ENCODE results near the gene TOX3. TPM values are rescaled to one million over a fixed set of nuclear protein-coding genes. Genes with fewer than 3 reads are reported as not detected.

Gene TOX3
- total RNA-seq, 1 experiment from 2014 or later = 20.2 TPM

DNA sequence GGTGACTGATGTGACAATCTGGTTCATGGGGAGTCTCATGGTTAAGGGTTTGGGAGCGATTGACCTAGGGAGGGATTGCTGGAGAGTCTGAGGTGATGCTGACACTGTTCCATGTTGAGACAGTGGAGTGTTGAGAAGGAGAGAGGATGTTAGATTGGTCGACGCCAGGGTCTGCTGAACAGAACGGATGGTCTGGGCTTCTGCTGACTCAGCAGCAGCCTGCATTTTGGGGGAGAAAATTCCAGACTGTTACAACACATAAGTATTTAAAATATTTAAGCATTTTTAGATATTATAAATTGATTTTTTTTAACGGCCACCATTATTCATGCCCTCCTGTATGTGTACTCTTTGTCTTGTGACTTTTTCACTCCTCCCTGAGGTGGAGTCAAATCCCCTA is 107.2 kb downstream of the TOX3 start:
- Histone ChIP-seq H4K20me1 (ENCODE audit: control insufficient read depth, insufficient read depth, insufficient read length) (no peaks in the 10 kb centered on the region), H2BK15ac (ENCODE audit: low read depth, low read length) (no peak overlapping the region), H3K4ac (ENCODE audit: low read depth, low read length) (no peak overlapping the region), H3K27ac (ENCODE audit: insufficient read length, low read depth, low read length) (no peak overlapping the region), H3K4me2 (ENCODE audit: insufficient read depth, insufficient read length, low read length) (no peak overlapping the region), H3K9ac (ENCODE audit: extremely low read depth, insufficient read length, low read length) (no peak overlapping the region), H4K8ac (replicated peaks; ENCODE audit: insufficient read length, low read depth, low read length) (no peak overlapping the region), H3K23me2 (ENCODE audit: insufficient read length, low read depth, low read length, poor library complexity, severe bottlenecking) (no peaks in the 10 kb centered on the region), H3T11ph (ENCODE audit: low read length) (no peak overlapping the region), H3K18ac (ENCODE audit: insufficient read length, low read depth, low read length) (no peak overlapping the region), H2BK120ac (ENCODE audit: low read depth, low read length, poor library complexity, severe bottlenecking) (no peak overlapping the region), H2BK20ac (ENCODE audit: low read depth, low read length, poor library complexity, severe bottlenecking) (no peak overlapping the region), H3K4me1 (ENCODE audit: insufficient read depth, low read length) (peaks cover 4% of the 10 kb centered on the region; the same call in 1 of the 2 replicates), H2BK12ac (ENCODE audit: insufficient read length, low read depth, low read length) (no peak overlapping the region), H3K23ac (ENCODE audit: insufficient read length, low read depth, low read length) (no peak overlapping the region), H4K91ac (ENCODE audit: insufficient read length, low read depth, low read length) (no peak overlapping the region), H3K9me3 (ENCODE audit: control insufficient read depth, low read depth, low read length) (no peaks in the 10 kb centered on the region), H2AK5ac (ENCODE audit: insufficient read length, low read length) (no peak overlapping the region), H4K5ac (ENCODE audit: insufficient read length, low read depth, low read length) (no peak overlapping the region), H3K27me3 (ENCODE audit: insufficient read depth, low read length) (no peaks in the 10 kb centered on the region; the same call in 1 of the 2 replicates), H2BK5ac (ENCODE audit: insufficient read length, low read length) (no peak overlapping the region), H3K79me1 (ENCODE audit: insufficient read depth, low read depth, low read length, poor library complexity, severe bottlenecking) (no peaks in the 10 kb centered on the region), H2AFZ (ENCODE audit: low read length) (no peak overlapping the region), H3K14ac (ENCODE audit: insufficient read depth, low read length) (no peak overlapping the region), H3K56ac (ENCODE audit: insufficient read length, low read depth, low read length) (no peak overlapping the region), H3K79me2 (ENCODE audit: insufficient read depth, low read length) (no peaks in the 10 kb centered on the region)
- H3K27me3 Mint-ChIP-seq (ENCODE audit: low read depth) = no peaks in the 10 kb centered on the region
- H3K4me3 Mint-ChIP-seq = no peak overlapping the region
- H3K36me3 Mint-ChIP-seq (ENCODE audit: insufficient read depth in 1 of 3, low read depth in 3 of 3) = peaks cover 38 to 52% (median 46%) of the 10 kb centered on the region in 3 experiments
- no peak for DNase-seq
- H3K9me3 Mint-ChIP-seq = peaks cover 8 to 11% of the 10 kb centered on the region in 2 experiments
- TF ChIP-seq, protein P1, sequence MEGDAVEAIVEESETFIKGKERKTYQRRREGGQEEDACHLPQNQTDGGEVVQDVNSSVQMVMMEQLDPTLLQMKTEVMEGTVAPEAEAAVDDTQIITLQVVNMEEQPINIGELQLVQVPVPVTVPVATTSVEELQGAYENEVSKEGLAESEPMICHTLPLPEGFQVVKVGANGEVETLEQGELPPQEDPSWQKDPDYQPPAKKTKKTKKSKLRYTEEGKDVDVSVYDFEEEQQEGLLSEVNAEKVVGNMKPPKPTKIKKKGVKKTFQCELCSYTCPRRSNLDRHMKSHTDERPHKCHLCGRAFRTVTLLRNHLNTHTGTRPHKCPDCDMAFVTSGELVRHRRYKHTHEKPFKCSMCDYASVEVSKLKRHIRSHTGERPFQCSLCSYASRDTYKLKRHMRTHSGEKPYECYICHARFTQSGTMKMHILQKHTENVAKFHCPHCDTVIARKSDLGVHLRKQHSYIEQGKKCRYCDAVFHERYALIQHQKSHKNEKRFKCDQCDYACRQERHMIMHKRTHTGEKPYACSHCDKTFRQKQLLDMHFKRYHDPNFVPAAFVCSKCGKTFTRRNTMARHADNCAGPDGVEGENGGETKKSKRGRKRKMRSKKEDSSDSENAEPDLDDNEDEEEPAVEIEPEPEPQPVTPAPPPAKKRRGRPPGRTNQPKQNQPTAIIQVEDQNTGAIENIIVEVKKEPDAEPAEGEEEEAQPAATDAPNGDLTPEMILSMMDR (conservative IDR thresholded peaks at IDR 0.05) = no peak
- no CpG with 5 or more reads among the region's 5 CpGs for WGBS (ENCODE audit: extremely low coverage, insufficient read length, low lambda C conversion rate)
- H3K4me1 Mint-ChIP-seq = peaks cover 15 to 22% of the 10 kb centered on the region in 2 experiments
- H3K27ac Mint-ChIP-seq = peak overlapping the region in 1 of 3 experiments; percentile 65; a peak in 2 of 7 replicates

All from H9 (cell line).